H1 (cell line): Measurements from ENCODE around the gene MS4A18. TPM values are rescaled to one million over a fixed set of nuclear protein-coding genes. Genes with fewer than 3 reads are reported as not detected.

Experiments used
- CTCF ChIA-PET: fragments of 300-600 bp; sonication (Branson Sonifier 250); formaldehyde crosslinking; loops from one replicate; lab custom pipeline; 2021; ENCODE audit not compliant: partially characterized antibody; lab: Charles Lee
- POLR2A ChIA-PET: fragments of 300-600 bp; sonication (Branson Sonifier 250); formaldehyde crosslinking; loops from one replicate; lab custom pipeline; 2021; ENCODE audit warnings: inconsistent platforms; ENCODE audit not compliant: partially characterized antibody; lab: Charles Lee
- DNase-seq, 2 experiments: peaks; one replicate each; pipeline versions ENCODE4 v3.0.0 to v3.0.0-alpha.2; 2010 to 2022; ENCODE audit warnings: low spot score in 2 of 2, low read depth in 1 of 2, mixed read lengths in 1 of 2
- FAIRE-seq: peaks from 2 replicates; lab custom pipeline; 2011; peaks lifted over from hg19 to GRCh38; lab: Jason Lieb, UNC
- H2AFZ ChIP-seq: 2 replicates; pipeline ENCODE4 v1.8.1; 2012; ENCODE audit warnings: low read length, inconsistent platforms
- H2AK5ac ChIP-seq: 2 replicates; pipeline ENCODE4 v1.6.1; 2013; ENCODE audit warnings: low read depth, low read length
- H2BK120ac ChIP-seq: replicated peaks from 2 replicates; pipeline ENCODE3; 2013; ENCODE audit warnings: low read depth, low read length, inconsistent platforms
- H2BK12ac ChIP-seq: 2 replicates; pipeline ENCODE4 v1.6.1; 2013; ENCODE audit warnings: low read depth, low read length
- H2BK15ac ChIP-seq: 2 replicates; pipeline ENCODE4 v1.6.1; 2013; ENCODE audit warnings: low read length
- H2BK20ac ChIP-seq: 2 replicates; pipeline ENCODE4 v1.6.1; 2013; ENCODE audit warnings: low read length
- H2BK5ac ChIP-seq: 2 replicates; pipeline ENCODE4 v1.6.1; 2013; ENCODE audit warnings: low read depth, low read length
- H3K14ac ChIP-seq: 2 replicates; pipeline ENCODE4 v1.6.1; 2013; ENCODE audit warnings: inconsistent platforms; ENCODE audit not compliant: insufficient read length
- H3K18ac ChIP-seq: 2 replicates; pipeline ENCODE4 v1.6.1; 2013; ENCODE audit warnings: low read length; ENCODE audit errors: extremely low read depth
- H3K23ac ChIP-seq: 2 replicates; pipeline ENCODE4 v1.6.1; 2013; ENCODE audit warnings: inconsistent platforms; ENCODE audit not compliant: insufficient read length
- H3K23me2 ChIP-seq: 2 replicates; pipeline ENCODE4 v1.6.1; 2013; ENCODE audit warnings: low read depth, low read length
- H3K27ac ChIP-seq: 2 replicates; pipeline ENCODE4 v1.6.1; 2011; ENCODE audit warnings: low read depth, low read length, inconsistent platforms
- H3K27me3 ChIP-seq, 4 experiments: replicated peaks in 1 of 4; 1 replicate in 1 of 4; 2 replicates in 3 of 4; pipeline versions ENCODE4 v1.6.1 to v1.8.1; 2011 to 2013; ENCODE audit warnings: low read length in 3 of 4, mild to moderate bottlenecking in 3 of 4, inconsistent platforms in 2 of 4, mixed read lengths in 2 of 4, moderate library complexity in 1 of 4; ENCODE audit not compliant: control insufficient read depth in 3 of 4, insufficient read depth in 3 of 4; ENCODE audit errors: extremely low read depth in 1 of 4
- H3K36me3 ChIP-seq, 4 experiments: 2 replicates each; pipeline versions ENCODE4 v1.6.1 to v1.8.1; 2011 to 2013; ENCODE audit warnings: mild to moderate bottlenecking in 4 of 4, low read length in 3 of 4, moderate library complexity in 2 of 4, control low read depth in 1 of 4, inconsistent platforms in 1 of 4; ENCODE audit not compliant: insufficient read depth in 4 of 4, control insufficient read depth in 2 of 4
- H3K4ac ChIP-seq: replicated peaks from 2 replicates; pipeline ENCODE3; 2013; ENCODE audit warnings: low read length, low read depth, mixed read lengths, inconsistent platforms; ENCODE audit not compliant: insufficient read length
- H3K4me1 ChIP-seq, 4 experiments: replicated peaks in 1 of 4; 1 replicate in 1 of 4; 2 replicates in 3 of 4; pipeline versions ENCODE4 v1.6.1 to v1.8.1; 2011 to 2013; ENCODE audit warnings: low read length in 3 of 4, inconsistent platforms in 2 of 4, mixed read lengths in 1 of 4; ENCODE audit not compliant: insufficient read depth in 4 of 4, control insufficient read depth in 3 of 4
- H3K4me2 ChIP-seq, 2 experiments: 2 replicates each; pipeline versions ENCODE4 v1.6.1 to v1.8.1; 2011 to 2013; ENCODE audit warnings: low read depth in 2 of 2, low read length in 2 of 2, control low read depth in 1 of 2, inconsistent platforms in 1 of 2, mild to moderate bottlenecking in 1 of 2; ENCODE audit not compliant: insufficient read depth in 1 of 2
- H3K4me3 ChIP-seq, 4 experiments: fragments of 200-600, 300-600 bp in 1 of 4; sonication (generic), shearing (Covaris generic), sonication (Bioruptor Twin) in 1 of 4; 2 replicates each; pipeline versions ENCODE4 v1.5.1 to v1.8.1; 2011 to 2016; ENCODE audit warnings: low read length in 4 of 4, low read depth in 3 of 4, control low read depth in 2 of 4, inconsistent platforms in 2 of 4, mild to moderate bottlenecking in 2 of 4, mixed read lengths in 1 of 4, moderate library complexity in 1 of 4; ENCODE audit not compliant: insufficient read depth in 2 of 4; ENCODE audit errors: extremely low read depth in 1 of 4
- H3K56ac ChIP-seq: replicated peaks from 2 replicates; pipeline ENCODE3; 2013; ENCODE audit warnings: low read depth, mild to moderate bottlenecking, mixed read lengths, low read length, inconsistent platforms; ENCODE audit not compliant: insufficient read length
- H3K79me1 ChIP-seq: 2 replicates; pipeline ENCODE4 v1.6.1; 2013; ENCODE audit warnings: low read depth, low read length, control low read depth
- H3K79me2 ChIP-seq, 2 experiments: 2 replicates each; pipeline versions ENCODE4 v1.6.1 to v1.8.1; 2012 to 2013; ENCODE audit warnings: low read length in 2 of 2, mild to moderate bottlenecking in 2 of 2, inconsistent platforms in 1 of 2; ENCODE audit not compliant: insufficient read depth in 2 of 2, control insufficient read depth in 1 of 2
- H3K9ac ChIP-seq, 4 experiments: replicated peaks in 1 of 4; 1 replicate in 1 of 4; 2 replicates in 3 of 4; pipeline versions ENCODE4 v1.6.1 to v1.8.1; 2011 to 2013; ENCODE audit warnings: low read depth in 3 of 4, low read length in 3 of 4, control low read depth in 2 of 4, mild to moderate bottlenecking in 2 of 4, moderate library complexity in 2 of 4, inconsistent platforms in 1 of 4; ENCODE audit errors: extremely low read depth in 1 of 4
- H3K9me3 ChIP-seq, 2 experiments: 2 replicates each; pipeline versions ENCODE4 v1.6.1 to v1.8.1; 2012 to 2013; ENCODE audit warnings: mild to moderate bottlenecking in 2 of 2, moderate library complexity in 2 of 2, control low read depth in 1 of 2, inconsistent platforms in 1 of 2, low read depth in 1 of 2, low read length in 1 of 2, mixed read lengths in 1 of 2; ENCODE audit not compliant: insufficient read depth in 2 of 2
- H4K20me1 ChIP-seq, 2 experiments: replicated peaks in 1 of 2; 2 replicates each; pipeline versions ENCODE3 to v1.8.1; 2011 to 2013; ENCODE audit warnings: inconsistent platforms in 2 of 2, low read length in 2 of 2, mild to moderate bottlenecking in 1 of 2; ENCODE audit not compliant: insufficient read depth in 2 of 2, control insufficient read depth in 1 of 2
- H4K5ac ChIP-seq: 2 replicates; pipeline ENCODE4 v1.6.1; 2013; ENCODE audit warnings: low read length, low read depth, mixed read lengths, inconsistent platforms; ENCODE audit not compliant: insufficient read length
- H4K8ac ChIP-seq: 2 replicates; pipeline ENCODE4 v1.8.0; 2013; ENCODE audit warnings: mild to moderate bottlenecking, moderate library complexity, low read length, inconsistent platforms; ENCODE audit not compliant: insufficient read depth; ENCODE audit errors: extremely low read depth
- H4K91ac ChIP-seq: replicated peaks from 2 replicates; pipeline ENCODE3; 2013; ENCODE audit warnings: low read length, mixed read lengths, inconsistent platforms; ENCODE audit not compliant: insufficient read length
- ATF2 ChIP-seq: IDR thresholded peaks from 2 replicates; pipeline ENCODE4 v1.6.1; 2012; ENCODE audit warnings: low read length, inconsistent platforms
- CBX5 ChIP-seq: fragments of 300-800, 300-1000 bp; sonication (generic); IDR thresholded peaks from 2 replicates; pipeline ENCODE4 v1.7.1; 2016; ENCODE audit warnings: antibody characterized with exemption, low read length, low read depth
- JUN ChIP-seq: IDR thresholded peaks from 2 replicates; pipeline ENCODE4 v1.6.1; 2011; ENCODE audit warnings: low read depth, mild to moderate bottlenecking, improper control_type of control experiment, low read length
- PHF8 ChIP-seq: fragments of 200-600 bp; sonication (generic); conservative IDR thresholded peaks from 2 replicates; pipeline ENCODE4 v1.7.1; 2012; ENCODE audit warnings: low read depth, mild to moderate bottlenecking, inconsistent platforms, low read length, moderate library complexity
- TAF1 ChIP-seq: IDR thresholded peaks from 2 replicates; pipeline ENCODE4 v1.6.1; 2011; ENCODE audit warnings: mild to moderate bottlenecking, low read depth, low read length
- TAF7 ChIP-seq: optimal IDR thresholded peaks from 2 replicates; pipeline ENCODE3; 2011; ENCODE audit warnings: low read depth, mild to moderate bottlenecking, inconsistent platforms, low read length, moderate library complexity, borderline replicate concordance
- ZNF274 ChIP-seq: IDR thresholded peaks from 2 replicates; pipeline ENCODE4 v1.7.0; 2012; ENCODE audit warnings: low read length, borderline replicate concordance; ENCODE audit errors: extremely low read depth
- WGBS, 2 experiments: shearing (Covaris generic) in 1 of 2; methylation state at CpG; one replicate each; pipeline versions ENCODE4 v1.1.6 to v1.1.7; 2013 to 2015; ENCODE audit warnings: low lambda C conversion rate in 2 of 2, mixed read lengths in 2 of 2, inconsistent platforms in 1 of 2, low coverage in 1 of 2, missing lambda C conversion rate in 1 of 2; ENCODE audit not compliant: insufficient replicate concordance in 2 of 2, insufficient coverage in 1 of 2, insufficient read length in 1 of 2; ENCODE audit errors: extremely low coverage in 1 of 2, missing lambda C conversion rate in 1 of 2; 5-methylcytosine and 5-hydroxymethylcytosine counted together
- polyA plus RNA-seq, 7 experiments: library from polyadenylated mRNA; depleted of rRNA in 3 of 7; stranded (reverse) in 5 of 7; unstranded in 2 of 7; fragments of >200 nt in 5 of 7; fragments of 200-250 nt in 2 of 7; gene quantifications; 1 replicate in 5 of 7; 2 replicates in 1 of 7; 4 replicates in 1 of 7; pipeline versions ENCODE4 v1.2.1 to v1.2.3, GENCODE V29; 2011 to 2013; ENCODE audit warnings: missing spikeins in 2 of 7, mixed read lengths in 2 of 7
- total RNA-seq: library from RNA; stranded (reverse); fragmentation: NEBNext Ultra II Directional; extraction: Animal tissue kit (Norgen Biotek cat#: 25700); gene quantifications from 2 replicates; pipeline ENCODE4 v1.2.1, GENCODE V29; 2021

The MS4A18 gene
- total and polyA plus RNA-seq, 2 of the 8 experiments (the other 6 are each of a cell fraction or from before 2014, with no cell fraction given) = not detected

GRCh38 chr11:60768202-60768601, 43.7 kb downstream of the MS4A18 start:
- no peaks in the 10 kb centered on the region for H3K23me2 ChIP-seq
- H3K18ac ChIP-seq = no peak overlapping the region
- no peak overlapping the region for H3K14ac ChIP-seq
- H4K8ac ChIP-seq = no peak overlapping the region
- no peak overlapping the region for H2BK120ac ChIP-seq
- no peaks in the 10 kb centered on the region for H3K79me2 ChIP-seq
- no peak for FAIRE-seq
- no peak for DNase-seq
- H4K5ac ChIP-seq = no peak overlapping the region
- H3K4me2 ChIP-seq = no peak overlapping the region
- H3K27ac ChIP-seq = no peak overlapping the region
- H2BK20ac ChIP-seq = no peak overlapping the region
- no peaks in the 10 kb centered on the region for H3K79me1 ChIP-seq
- H3K36me3 ChIP-seq = no peaks in the 10 kb centered on the region
- no peak overlapping the region for H3K23ac ChIP-seq
- H2AFZ ChIP-seq = no peak overlapping the region
- H3K4ac ChIP-seq = no peak overlapping the region
- TF ChIP-seq TAF7 (no peak), PHF8 (no peak), ZNF274 (no peak), JUN (no peak), CBX5 (no peak), ATF2 (no peak), TAF1 (no peak)
- H3K4me3 ChIP-seq = no peak overlapping the region
- POLR2A ChIA-PET = no interaction called here
- no peak overlapping the region for H4K91ac ChIP-seq
- no peak overlapping the region for H2AK5ac ChIP-seq
- no peak overlapping the region for H3K56ac ChIP-seq
- CTCF ChIA-PET = interaction anchor here (0.7 to 8.3 kb wide), 10 partner anchors 9 to 178 kb away, joined by 3 to 90 read pairs (median 3); partner anchors contain the start of gene MS4A8
- no peak overlapping the region for H2BK15ac ChIP-seq
- no peak overlapping the region for H2BK12ac ChIP-seq
- no peaks in the 10 kb centered on the region for H4K20me1 ChIP-seq
- peaks cover 0 to 11% (median 6%) of the 10 kb centered on the region in 4 experiments; a peak in 3 of 7 replicates for H3K27me3 ChIP-seq
- no peaks in the 10 kb centered on the region; a peak in 1 of 4 replicates for H3K9me3 ChIP-seq
- H3K9ac ChIP-seq = no peak overlapping the region
- no peak overlapping the region for H2BK5ac ChIP-seq
- H3K4me1 ChIP-seq = no peaks in the 10 kb centered on the region; a peak in 1 of 7 replicates
- 95% methylated on average over 8 of the region's 8 CpGs; no CpG with 5 or more reads in 1 of the 2 experiments for WGBS, 2 experiments
